RWPE2 (cell line): Measurements from ENCODE around the gene LLGL1.

ENCODE experiments used
- ATAC-seq: fragments of 200-7000 bp; cut with Tn5 transposase; 3 replicates; pipeline ENCODE4 v1.9.1; 2021; ENCODE audit warnings: low read depth
- DNase-seq: peaks from one replicate; pipeline ENCODE4 v3.0.0-alpha.2; 2020; ENCODE audit warnings: low spot score
- H3K27ac ChIP-seq: fragments of 450-650 bp; 2 replicates; pipeline ENCODE4 v1.5.1; 2017; ENCODE audit warnings: mild to moderate bottlenecking; ENCODE audit not compliant: poor library complexity, severe bottlenecking
- H3K27me3 ChIP-seq: fragments of 250-450 bp; sonication (Bioruptor Pico); 2 replicates; pipeline ENCODE4 v1.5.1; 2021; ENCODE audit warnings: mild to moderate bottlenecking, moderate library complexity; ENCODE audit not compliant: insufficient read depth, poor library complexity, severe bottlenecking
- H3K36me3 ChIP-seq: fragments of 250-450 bp; sonication (Bioruptor Pico); 2 replicates; pipeline ENCODE4 v1.5.1; 2020; ENCODE audit warnings: low read depth, mild to moderate bottlenecking, moderate library complexity
- H3K4me1 ChIP-seq: fragments of 250-450 bp; sonication (Bioruptor Pico); 2 replicates; pipeline ENCODE4 v1.5.1; 2021; ENCODE audit warnings: mild to moderate bottlenecking, moderate library complexity; ENCODE audit not compliant: insufficient read depth, poor library complexity, severe bottlenecking
- H3K4me3 ChIP-seq: fragments of 250-450 bp; sonication (Bioruptor Pico); 2 replicates; pipeline ENCODE4 v1.5.1; 2021; ENCODE audit warnings: mild to moderate bottlenecking, moderate library complexity; ENCODE audit not compliant: severe bottlenecking
- H3K9me3 ChIP-seq: fragments of 250-450 bp; sonication (Bioruptor Pico); 2 replicates; pipeline ENCODE4 v1.5.1; 2021; ENCODE audit warnings: mild to moderate bottlenecking, moderate library complexity; ENCODE audit not compliant: severe bottlenecking
- CTCF ChIP-seq: fragments of 450-650 bp; IDR thresholded peaks from one replicate; pipeline ENCODE4 v1.5.1; 2017; ENCODE audit warnings: mild to moderate bottlenecking, moderate library complexity; ENCODE audit not compliant: poor library complexity, severe bottlenecking

LLGL1 gene

DNA sequence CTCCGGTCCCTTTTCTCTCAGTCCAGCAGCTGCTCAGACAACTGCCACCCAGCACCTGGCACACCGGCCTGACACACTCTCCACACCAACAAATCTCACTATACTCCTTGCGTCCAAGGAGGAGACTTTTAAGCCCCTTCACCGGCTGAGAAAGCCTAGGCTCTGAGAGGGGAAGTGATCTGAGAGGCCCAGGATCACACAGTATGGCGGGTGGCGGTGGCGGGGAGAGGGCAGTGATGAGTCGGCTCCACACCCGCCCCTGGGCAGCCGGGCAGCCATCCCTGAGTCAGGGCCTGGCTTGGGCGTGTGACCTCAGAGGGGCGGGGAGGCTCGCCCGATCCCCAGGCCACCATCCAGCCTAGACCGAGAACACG is 32.5 kb downstream of the LLGL1 start:
- Histone ChIP-seq H3K36me3 (peaks cover 42% of the 10 kb centered on the region), H3K27me3 (no peaks in the 10 kb centered on the region), H3K27ac (peak overlapping the region; percentile 94), H3K4me1 (peaks cover 17% of the 10 kb centered on the region), H3K9me3 (no peaks in the 10 kb centered on the region), H3K4me3 (peak overlapping the region; percentile 94)
- no peak for TF ChIP-seq CTCF
- ATAC-seq (peak; percentile 61), DNase-seq (peak; percentile 88)

- Histone ChIP-seq H3K36me3 (peaks cover 42% of the 10 kb centered on the region), H3K27me3 (no peaks in the 10 kb centered on the region), H3K9me3 (no peaks in the 10 kb centered on the region), H3K4me3 (peak within 1 kb of the TSS; percentile 94), H3K4me1 (peaks cover 17% of the 10 kb centered on the region), H3K27ac (peak within 1 kb of the TSS; percentile 94)
- peak; percentile 20 for ATAC-seq
- peak; percentile 52 for DNase-seq
- no peak for TF ChIP-seq CTCF
Observed at GRCh38 chr17:18258356-18259038, 33.1 kb downstream of the LLGL1 start, which contains the start of gene FLII. FLII (minus strand) TSS chr17:18258738; CDS start chr17:18258690, 48 bp downstream.

DNA sequence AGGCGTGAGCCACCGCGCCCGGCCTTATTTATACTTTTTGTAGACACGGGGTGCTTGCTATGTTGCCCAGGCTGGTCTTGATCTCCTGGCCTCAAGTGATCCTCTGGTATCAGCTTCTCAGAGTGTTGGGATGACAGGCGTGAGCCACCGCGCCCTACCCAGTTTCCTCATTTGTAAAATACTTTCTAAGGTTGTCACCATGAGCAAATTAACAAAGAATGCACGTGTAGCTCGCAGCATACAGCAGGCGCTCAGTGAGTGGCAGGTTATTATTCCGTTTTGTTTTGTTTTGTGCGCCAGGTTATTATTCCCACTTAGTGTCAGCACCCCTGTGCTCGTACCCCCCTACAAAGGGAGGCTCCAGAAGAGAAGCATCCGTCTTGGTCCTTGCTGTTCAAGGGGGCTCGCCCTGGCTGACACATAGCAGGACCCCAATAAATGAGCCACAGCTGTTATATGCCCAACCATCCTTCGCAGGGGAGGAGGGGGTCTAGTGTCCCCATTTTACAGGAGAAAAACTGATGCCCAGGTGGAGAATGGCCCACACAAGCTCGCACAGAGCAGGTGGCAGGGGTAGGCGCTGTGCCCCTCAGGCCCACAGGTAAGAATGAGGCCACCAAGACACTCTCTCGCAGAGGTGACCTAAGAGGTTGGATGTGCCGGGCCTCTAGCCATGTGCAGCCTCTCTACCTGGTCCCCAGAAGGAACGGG is 34.3 kb downstream of the LLGL1 start:
- Histone ChIP-seq H3K4me1 (peaks cover 17% of the 10 kb centered on the region), H3K36me3 (peaks cover 33% of the 10 kb centered on the region), H3K27me3 (no peaks in the 10 kb centered on the region), H3K27ac (peak overlapping the region; percentile 94), H3K4me3 (peak overlapping the region; percentile 92), H3K9me3 (no peaks in the 10 kb centered on the region)
- ATAC-seq = peak; percentile 17
- TF ChIP-seq CTCF = no peak
- no peak for DNase-seq

DNA sequence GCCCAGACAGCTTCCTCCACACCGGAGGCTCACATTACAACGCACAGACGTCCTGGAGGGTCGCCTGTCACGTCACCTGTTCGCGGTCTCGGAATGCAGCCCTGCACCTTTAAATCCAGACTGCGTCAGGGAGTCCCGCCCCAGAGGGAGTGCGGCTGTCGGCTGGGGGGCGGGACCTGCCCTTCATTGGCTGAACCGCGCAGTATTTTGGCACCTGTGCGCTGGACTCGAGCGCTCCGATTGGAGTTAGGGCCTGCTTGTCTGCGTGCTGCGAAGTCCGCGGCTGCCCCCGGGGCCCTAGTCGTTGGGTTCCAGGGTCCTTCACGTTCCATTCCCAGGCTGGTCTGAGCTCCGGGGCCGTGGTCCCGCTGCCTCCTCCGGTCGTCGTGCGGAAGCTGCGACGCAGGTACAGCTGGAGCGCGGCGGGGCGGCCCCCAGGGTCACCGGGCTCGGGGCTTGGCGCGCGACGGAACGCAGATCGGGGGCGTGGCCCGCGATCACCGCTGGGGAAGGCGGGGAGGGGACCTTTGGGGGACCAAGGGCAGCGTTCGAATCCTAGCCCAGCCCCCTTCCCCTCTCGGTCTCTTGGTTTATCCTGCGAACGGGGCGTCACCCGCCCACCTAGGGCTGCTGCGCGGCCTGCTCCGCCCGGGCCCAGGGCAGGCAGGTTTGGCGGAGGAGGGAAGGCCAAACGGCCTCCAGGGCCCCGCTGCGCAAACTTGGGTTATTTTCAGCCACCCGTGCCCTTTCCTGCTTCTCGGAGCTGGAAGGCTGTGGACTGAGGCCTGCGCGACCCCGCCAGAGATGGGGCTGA is 35.1 kb downstream of the LLGL1 start, which contains the start of gene MIEF2:
MIEF2 (plus strand) TSS at position 331 of the 814 bp plus-strand sequence. CDS start 2,059 bp downstream, outside the sequence.
- H3K27me3 ChIP-seq = no peaks in the 10 kb centered on the region
- no peak for TF ChIP-seq CTCF
- peak; percentile 78 for ATAC-seq
- H3K4me1 ChIP-seq = peaks cover 17% of the 10 kb centered on the region
- peak within 1 kb of the TSS; percentile 94 for H3K27ac ChIP-seq
- peak within 1 kb of the TSS; percentile 92 for H3K4me3 ChIP-seq
- DNase-seq = peak; percentile 97
- H3K36me3 ChIP-seq = peaks cover 33% of the 10 kb centered on the region
- H3K9me3 ChIP-seq = no peaks in the 10 kb centered on the region
